Epidermal melanocyte (primary cell): ENCODE measurements around the gene EBF3.

ENCODE experiments used
- DNase-seq: peaks from one replicate; pipeline ENCODE4 v3.0.0; 2011; ENCODE audit warnings: low spot score; ENCODE audit not compliant: insufficient read length

EBF3 gene

GRCh38 chr10:129912166-129912917 lies 51.7 kb downstream of the EBF3 start:
- no peak for DNase-seq

GRCh38 chr10:129911451-129912165 lies 52.5 kb downstream of the EBF3 start:
- DNase-seq: no peak

GRCh38 chr10:129910861-129911260 lies 53.2 kb downstream of the EBF3 start:
- DNase-seq: no peak

- no peak for DNase-seq
These were observed 54.4 kb downstream of the EBF3 start for GRCh38 chr10:129909531-129910256.

- DNase-seq: no peak
These were observed 55.0 kb downstream of the EBF3 start for GRCh38 chr10:129909080-129909479.

- no peak for DNase-seq
These were observed 55.7 kb downstream of the EBF3 start for GRCh38 chr10:129908406-129908805.

GRCh38 chr10:129905553-129905952 lies 58.5 kb downstream of the EBF3 start:
- no peak for DNase-seq

- DNase-seq: no peak
These were observed 59.8 kb downstream of the EBF3 start for GRCh38 chr10:129904323-129904722.

- DNase-seq: no peak
These were observed 62.6 kb downstream of the EBF3 start for GRCh38 chr10:129901389-129902006.

GRCh38 chr10:129900825-129901224 lies 63.2 kb downstream of the EBF3 start:
- DNase-seq: no peak

- no peak for DNase-seq
These were observed 64.6 kb downstream of the EBF3 start for GRCh38 chr10:129899276-129900130.

- DNase-seq: no peak
These were observed 65.3 kb downstream of the EBF3 start for GRCh38 chr10:129898706-129899268.

GRCh38 chr10:129897871-129898626 lies 66.0 kb downstream of the EBF3 start:
- DNase-seq: no peak

GRCh38 chr10:129896860-129897200 lies 67.2 kb downstream of the EBF3 start:
- no peak for DNase-seq

- no peak for DNase-seq
These were observed 67.8 kb downstream of the EBF3 start for GRCh38 chr10:129896136-129896859.

- DNase-seq: no peak
These were observed 68.3 kb downstream of the EBF3 start for GRCh38 chr10:129895811-129896135.

GRCh38 chr10:129894698-129895097 lies 69.4 kb downstream of the EBF3 start:
- DNase-seq: no peak

- DNase-seq: no peak
These were observed 70.7 kb downstream of the EBF3 start for GRCh38 chr10:129893104-129894089.
